Nephron progenitor cell (in vitro differentiated cells): ENCODE data around the gene TAF4B.
A peak's percentile ranks its signal among the peaks of the same experiment; 100 is the strongest.

Experiments used
- DNase-seq: peaks from one replicate; pipeline ENCODE4 v3.0.0; 2021
- H3K27ac Mint-ChIP-seq: 2 replicates; pipeline ENCODE4 v1.8.0; 2021; ENCODE audit warnings: mild to moderate bottlenecking, moderate library complexity, mixed read lengths
- H3K27me3 Mint-ChIP-seq: 2 replicates; pipeline ENCODE4 v1.8.0; 2021; ENCODE audit warnings: mild to moderate bottlenecking, low read depth, mixed read lengths; ENCODE audit not compliant: poor library complexity
- H3K36me3 Mint-ChIP-seq: 2 replicates; pipeline ENCODE4 v1.8.0; 2021; ENCODE audit warnings: low read depth, mixed read lengths
- H3K4me1 Mint-ChIP-seq: 2 replicates; pipeline ENCODE4 v1.8.0; 2021; ENCODE audit warnings: mixed read lengths
- H3K4me3 Mint-ChIP-seq: 2 replicates; pipeline ENCODE4 v1.8.0; 2021; ENCODE audit warnings: mild to moderate bottlenecking, moderate library complexity, mixed read lengths
- H3K9me3 Mint-ChIP-seq: 2 replicates; pipeline ENCODE4 v1.8.0; 2021; ENCODE audit warnings: mild to moderate bottlenecking, moderate library complexity, mixed read lengths
- CTCF ChIP-seq: fragments of 200-600 bp; sonication (generic); IDR thresholded peaks from 2 replicates; pipeline ENCODE4 v1.5.0; 2021; ENCODE audit warnings: antibody characterized with exemption

The TAF4B gene

GRCh38 chr18:26322890-26323653 is 96.8 kb downstream of the TAF4B start:
- DNase-seq = no peak
- H3K4me1 Mint-ChIP-seq = peaks cover 10% of the 10 kb centered on the region
- H3K36me3 Mint-ChIP-seq = peaks cover 35% of the 10 kb centered on the region
- TF ChIP-seq CTCF = no peak
- H3K27ac Mint-ChIP-seq = no peak overlapping the region
- H3K4me3 Mint-ChIP-seq = no peak overlapping the region
- H3K27me3 Mint-ChIP-seq = no peaks in the 10 kb centered on the region
- H3K9me3 Mint-ChIP-seq = peaks cover 13% of the 10 kb centered on the region

GRCh38 chr18:26325771-26326170 is 99.5 kb downstream of the TAF4B start:
- Mint-ChIP-seq H3K36me3 (peaks cover 35% of the 10 kb centered on the region), H3K4me3 (no peak overlapping the region)

GRCh38 chr18:26327062-26327461 is 100.8 kb downstream of the TAF4B start:
- no peaks in the 10 kb centered on the region for H3K27me3 Mint-ChIP-seq
- TF ChIP-seq CTCF = no peak
- no peak for DNase-seq
- H3K36me3 Mint-ChIP-seq = peaks cover 28% of the 10 kb centered on the region
- peaks cover 10% of the 10 kb centered on the region for H3K4me1 Mint-ChIP-seq
- H3K9me3 Mint-ChIP-seq = peaks cover 9% of the 10 kb centered on the region
- H3K27ac Mint-ChIP-seq = peak overlapping the region; percentile 57
- no peak overlapping the region for H3K4me3 Mint-ChIP-seq

More at GRCh38 chr18:26325771-26326170, 99.5 kb downstream of the TAF4B start:
- TF ChIP-seq CTCF = no peak
- H3K9me3 Mint-ChIP-seq = peaks cover 13% of the 10 kb centered on the region
- H3K4me1 Mint-ChIP-seq = peaks cover 10% of the 10 kb centered on the region
- DNase-seq = no peak
- no peak overlapping the region for H3K27ac Mint-ChIP-seq
- H3K27me3 Mint-ChIP-seq = no peaks in the 10 kb centered on the region

- peaks cover 10% of the 10 kb centered on the region for H3K36me3 Mint-ChIP-seq
- peaks cover 20% of the 10 kb centered on the region for H3K4me1 Mint-ChIP-seq
- no peak for DNase-seq
- TF ChIP-seq CTCF = no peak
- no peak overlapping the region for H3K4me3 Mint-ChIP-seq
- no peaks in the 10 kb centered on the region for H3K9me3 Mint-ChIP-seq
- H3K27ac Mint-ChIP-seq = no peak overlapping the region
- H3K27me3 Mint-ChIP-seq = no peaks in the 10 kb centered on the region
These were observed 106.7 kb downstream of the TAF4B start for GRCh38 chr18:26332991-26333390.

GRCh38 chr18:26335156-26335555 is 108.9 kb downstream of the TAF4B start:
- Mint-ChIP-seq H3K4me1 (peaks cover 20% of the 10 kb centered on the region), H3K27ac (peak overlapping the region; percentile 9)

More at GRCh38 chr18:26335156-26335555, 108.9 kb downstream of the TAF4B start:
- Mint-ChIP-seq H3K9me3 (no peaks in the 10 kb centered on the region), H3K36me3 (peaks cover 10% of the 10 kb centered on the region), H3K4me3 (no peak overlapping the region), H3K27me3 (no peaks in the 10 kb centered on the region)
- no peak for TF ChIP-seq CTCF
- DNase-seq = no peak
